K562 (cell line): ENCODE results near the gene PLA2G4A. TPM values are rescaled to one million over a fixed set of nuclear protein-coding genes. Genes with fewer than 3 reads are reported as not detected.

Source experiments
- ATAC-seq: fragments of 200-7000 bp; cut with Tn5 transposase; 3 replicates; pipeline ENCODE4 v1.9.1; 2020; ENCODE audit warnings: moderate library complexity
- BruUV-seq: library from RNA; stranded (reverse); fragments of 400-500 nt; replicated peaks from 2 replicates; lab custom pipeline; 2021; lab: Mats Ljungman, UMichigan
- CTCF ChIA-PET: fragments of 300-600 bp; formaldehyde crosslinking; extraction: SDS; loops from one replicate; lab custom pipeline; 2021; ENCODE audit warnings: low intra/inter-chr PET ratio; lab: Yijun Ruan, JAX
- POLR2A ChIA-PET: fragments of 300-600, 350-650 bp; sonication (Branson Sonifier 250); formaldehyde crosslinking; extraction: SDS; loops from one replicate; lab custom pipeline; 2021; ENCODE audit warnings: antibody characterized with exemption, inconsistent platforms; lab: Yijun Ruan, JAX
- DNase-seq, 4 experiments: peaks; one replicate each; pipeline versions ENCODE4 v3.0.0 to v3.0.0-alpha.2; 2011 to 2018; ENCODE audit warnings: low spot score in 3 of 4, mixed read lengths in 3 of 4; ENCODE audit errors: extremely low read depth in 1 of 4
- FAIRE-seq: peaks from 2 replicates; lab custom pipeline; 2011; peaks lifted over from hg19 to GRCh38; lab: Jason Lieb, UNC
- H2AFZ ChIP-seq: 2 replicates; pipeline ENCODE4 v1.6.0; 2011; ENCODE audit warnings: low read depth, low read length, control low read depth, inconsistent platforms
- H3K27ac ChIP-seq: fragments of 200-600 bp; 3 replicates; pipeline ENCODE4 v1.8.0; 2011; ENCODE audit warnings: low read depth, mild to moderate bottlenecking, control low read depth, inconsistent platforms, low read length, moderate library complexity, mixed read lengths; ENCODE audit errors: extremely low read depth
- H3K27me3 ChIP-seq, 2 experiments: fragments of 300-600 bp in 1 of 2; 2 replicates in 1 of 2; 3 replicates in 1 of 2; pipeline versions ENCODE4 v1.6.0 to v1.8.0; 2011; ENCODE audit warnings: inconsistent platforms in 2 of 2, low read length in 2 of 2, mild to moderate bottlenecking in 1 of 2, mixed read lengths in 1 of 2, moderate library complexity in 1 of 2; ENCODE audit not compliant: control insufficient read depth in 2 of 2, insufficient read depth in 2 of 2
- H3K36me3 ChIP-seq: fragments of 300-600 bp; 3 replicates; pipeline ENCODE4 v1.8.0; 2011; ENCODE audit warnings: mild to moderate bottlenecking, low read length, inconsistent platforms; ENCODE audit not compliant: control insufficient read depth, insufficient read depth
- H3K4me1 ChIP-seq, 2 experiments: fragments of 200-600 bp in 1 of 2; replicated peaks in 1 of 2; 2 replicates in 1 of 2; 3 replicates in 1 of 2; pipeline versions ENCODE4 v1.5.1 to v1.8.0; 2011; ENCODE audit warnings: inconsistent platforms in 2 of 2, low read length in 2 of 2, mild to moderate bottlenecking in 1 of 2, mixed read lengths in 1 of 2, moderate library complexity in 1 of 2; ENCODE audit not compliant: control insufficient read depth in 2 of 2, insufficient read depth in 2 of 2
- H3K4me2 ChIP-seq: 2 replicates; pipeline ENCODE4 v1.6.1; 2011; ENCODE audit warnings: low read length, control low read depth, inconsistent platforms, mixed read lengths; ENCODE audit not compliant: insufficient read depth
- H3K4me3 ChIP-seq: fragments of 200-600 bp; sonication (generic), shearing (Covaris generic); 2 replicates; pipeline ENCODE4 v1.5.1; 2016; ENCODE audit warnings: control low read depth, inconsistent platforms
- H3K79me2 ChIP-seq: fragments of 200-600 bp; 3 replicates; pipeline ENCODE4 v1.8.0; 2011; ENCODE audit warnings: low read length, inconsistent platforms; ENCODE audit not compliant: control insufficient read depth, insufficient read depth
- H3K9ac ChIP-seq, 2 experiments: 2 replicates each; pipeline versions ENCODE4 v1.6.0 to v1.6.1; 2011; ENCODE audit warnings: low read depth in 2 of 2, low read length in 2 of 2, control low read depth in 1 of 2, inconsistent platforms in 1 of 2, mild to moderate bottlenecking in 1 of 2, mixed read lengths in 1 of 2; ENCODE audit not compliant: insufficient read depth in 1 of 2
- H3K9me1 ChIP-seq: one replicate; pipeline ENCODE4 v1.6.0; 2011; ENCODE audit warnings: inconsistent platforms, mild to moderate bottlenecking, low read length, moderate library complexity; ENCODE audit not compliant: control insufficient read depth, insufficient read depth
- H3K9me3 ChIP-seq: replicated peaks from 2 replicates; pipeline ENCODE4 v1.5.1; 2011; ENCODE audit warnings: low read depth, low read length, inconsistent platforms; ENCODE audit not compliant: control insufficient read depth, insufficient read depth
- H4K20me1 ChIP-seq: replicated peaks from 2 replicates; pipeline ENCODE4 v1.6.1; 2011; ENCODE audit warnings: low read length, inconsistent platforms, mixed read lengths; ENCODE audit not compliant: control insufficient read depth, insufficient read depth
- CC2D1A ChIP-seq: fragments of 450-650 bp; IDR thresholded peaks from 2 replicates; pipeline ENCODE4 v1.6.1; 2017; ENCODE audit warnings: mild to moderate bottlenecking
- FOXO4 ChIP-seq: fragments of 450-650 bp; formaldehyde crosslinking; IDR thresholded peaks from 2 replicates; pipeline ENCODE4 v1.4.0; 2020; ENCODE audit warnings: mild to moderate bottlenecking, moderate library complexity
- GTF3C2 ChIP-seq: IDR thresholded peaks from 3 replicates; pipeline ENCODE4 v1.6.1; 2011; ENCODE audit warnings: borderline replicate concordance, mild to moderate bottlenecking, moderate library complexity; ENCODE audit not compliant: insufficient read length; ENCODE audit errors: extremely low read depth
- HLTF ChIP-seq: fragments of 450-650 bp; IDR thresholded peaks from 2 replicates; pipeline ENCODE4 v1.6.1; 2016
- PCBP1 ChIP-seq: fragments of 200-400 bp; formaldehyde crosslinking; IDR thresholded peaks from 2 replicates; pipeline ENCODE4 v1.6.1; 2018; ENCODE audit warnings: mild to moderate bottlenecking, low read depth, low read length; ENCODE audit not compliant: poor library complexity, severe bottlenecking
- RFX7 ChIP-seq: fragments of 250-450 bp; sonication (Bioruptor Pico); IDR thresholded peaks from 2 replicates; pipeline ENCODE4 v1.5.1; 2021; ENCODE audit warnings: mild to moderate bottlenecking
- SMAD2 ChIP-seq: fragments of 150-350 bp; IDR thresholded peaks from 2 replicates; pipeline ENCODE4 v1.6.1; 2014; ENCODE audit warnings: low read depth, mild to moderate bottlenecking, low read length
- SOX6 ChIP-seq: fragments of 450-650 bp; IDR thresholded peaks from 2 replicates; pipeline ENCODE4 v1.6.1; 2014; ENCODE audit warnings: mild to moderate bottlenecking
- ZBTB49 ChIP-seq: sonication (generic); formaldehyde crosslinking; IDR thresholded peaks from 2 replicates; pipeline ENCODE4 v1.8.0; 2022; ENCODE audit warnings: missing genetic modification reagents, mild to moderate bottlenecking, borderline replicate concordance
- ZNF589 ChIP-seq: fragments of 200-800 bp; sonication (Bioruptor generic); IDR thresholded peaks from 2 replicates; pipeline ENCODE4 v1.6.1; 2016; ENCODE audit warnings: low read depth, missing genetic modification characterization, missing compliant biosample characterization
- ZNF764 ChIP-seq: fragments of 250-450 bp; sonication (Bioruptor Pico); IDR thresholded peaks from 2 replicates; pipeline ENCODE4 v1.4.0; 2020; ENCODE audit warnings: low read depth, mild to moderate bottlenecking, moderate library complexity
- in situ Hi-C: fragments of 300-500 bp; cut with MboI; formaldehyde crosslinking; loops from 4 replicates; pipeline ENCODE4 v1.15.0; 2018; ENCODE audit warnings: inconsistent platforms, mixed read lengths
- intact Hi-C: fragments of 100-400 bp; cut with micrococcal nuclease; formaldehyde crosslinking; loops from 2 replicates; pipeline ENCODE4 v1.14.2; 2022
- polyA plus RNA-seq, 8 experiments: library from polyadenylated mRNA; depleted of rRNA in 4 of 8; stranded (reverse) in 5 of 8; unstranded in 3 of 8; fragments of >200 nt; fragmentation: Nextera tagmentation in 2 of 8; fragmentation: Illumina TruSeq in 1 of 8; extraction: Ambion mirVana in 2 of 8; extraction: Trizol in 1 of 8; gene quantifications; 2 replicates each; pipeline versions ENCODE4 v1.2.1 to v1.2.3, GENCODE V29; 2011 to 2014; ENCODE audit warnings: inconsistent platforms in 1 of 8, missing spikeins in 1 of 8
- total RNA-seq, 7 experiments: library from RNA; depleted of rRNA in 6 of 7; stranded (reverse); fragments of >200 nt in 6 of 7; fragmentation: Illumina TruSeq in 2 of 7; extraction: Trizol in 2 of 7; gene quantifications; 2 replicates each; pipeline versions ENCODE4 v1.2.1 to v1.2.3, GENCODE V29; 2011 to 2021; ENCODE audit warnings: low replicate concordance in 1 of 7
- TF ChIP-seq, protein P1 (sequence below): sonication (generic); formaldehyde crosslinking; IDR thresholded peaks from 2 replicates; pipeline ENCODE4 v1.8.0; 2022; ENCODE audit warnings: mild to moderate bottlenecking, missing genetic modification reagents
- TF ChIP-seq, protein P2 (sequence below): sonication (generic); formaldehyde crosslinking; IDR thresholded peaks from 2 replicates; pipeline ENCODE4 v1.8.0; 2022; ENCODE audit warnings: mild to moderate bottlenecking, missing genetic modification reagents

PLA2G4A gene
- total and polyA plus RNA-seq, 9 of the 15 experiments (the other 6 are each of a cell fraction or from before 2014, with no cell fraction given): 0.04 to 0.71 (median 0.22) TPM; not detected in 4

- BruUV-seq: no TSS peak
Observed at GRCh38 chr1:186849826-186850225, 21.1 kb downstream of the PLA2G4A start.

More at GRCh38 chr1:186849826-186850225, 21.1 kb downstream of the PLA2G4A start:
- TF ChIP-seq ZNF764 (no peak), ZNF589 (CRISPR knock-in tag) (no peak), PCBP1 (no peak), SOX6 (no peak), FOXO4 (CRISPR knock-in tag) (no peak), ZBTB49 (CRISPR knock-in tag) (no peak), RFX7 (CRISPR knock-in tag) (no peak), HLTF (no peak), SMAD2 (no peak), GTF3C2 (no peak), CC2D1A (no peak)
- TF ChIP-seq, protein P1, sequence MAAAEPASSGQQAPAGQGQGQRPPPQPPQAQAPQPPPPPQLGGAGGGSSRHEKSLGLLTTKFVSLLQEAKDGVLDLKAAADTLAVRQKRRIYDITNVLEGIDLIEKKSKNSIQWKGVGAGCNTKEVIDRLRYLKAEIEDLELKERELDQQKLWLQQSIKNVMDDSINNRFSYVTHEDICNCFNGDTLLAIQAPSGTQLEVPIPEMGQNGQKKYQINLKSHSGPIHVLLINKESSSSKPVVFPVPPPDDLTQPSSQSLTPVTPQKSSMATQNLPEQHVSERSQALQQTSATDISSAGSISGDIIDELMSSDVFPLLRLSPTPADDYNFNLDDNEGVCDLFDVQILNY (CRISPR knock-in tag): no peak
- TF ChIP-seq, protein P2, sequence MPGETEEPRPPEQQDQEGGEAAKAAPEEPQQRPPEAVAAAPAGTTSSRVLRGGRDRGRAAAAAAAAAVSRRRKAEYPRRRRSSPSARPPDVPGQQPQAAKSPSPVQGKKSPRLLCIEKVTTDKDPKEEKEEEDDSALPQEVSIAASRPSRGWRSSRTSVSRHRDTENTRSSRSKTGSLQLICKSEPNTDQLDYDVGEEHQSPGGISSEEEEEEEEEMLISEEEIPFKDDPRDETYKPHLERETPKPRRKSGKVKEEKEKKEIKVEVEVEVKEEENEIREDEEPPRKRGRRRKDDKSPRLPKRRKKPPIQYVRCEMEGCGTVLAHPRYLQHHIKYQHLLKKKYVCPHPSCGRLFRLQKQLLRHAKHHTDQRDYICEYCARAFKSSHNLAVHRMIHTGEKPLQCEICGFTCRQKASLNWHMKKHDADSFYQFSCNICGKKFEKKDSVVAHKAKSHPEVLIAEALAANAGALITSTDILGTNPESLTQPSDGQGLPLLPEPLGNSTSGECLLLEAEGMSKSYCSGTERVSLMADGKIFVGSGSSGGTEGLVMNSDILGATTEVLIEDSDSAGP (CRISPR knock-in tag): no peak
- TF ChIP-seq, all 486 proteins: peak for 0
- Histone ChIP-seq H3K27ac (no peak overlapping the region), H3K4me1 (no peaks in the 10 kb centered on the region), H3K4me2 (no peak overlapping the region), H3K27me3 (no peaks in the 10 kb centered on the region), H3K9me1 (no peaks in the 10 kb centered on the region), H3K79me2 (no peaks in the 10 kb centered on the region), H3K4me3 (no peak overlapping the region), H3K9me3 (no peaks in the 10 kb centered on the region), H4K20me1 (no peaks in the 10 kb centered on the region), H2AFZ (no peak overlapping the region), H3K36me3 (no peaks in the 10 kb centered on the region), H3K9ac (no peak overlapping the region)
- intact Hi-C loops: no loop called here
- CTCF ChIA-PET: no interaction called here
- ATAC-seq (no peak), DNase-seq (no peak), FAIRE-seq (no peak)
- in situ Hi-C loops: no loop called here
- POLR2A ChIA-PET: interaction anchor here (1.2 kb wide), 1 partner anchor 13 kb away, joined by 4 read pairs; no protein-coding TSS in a partner anchor
